GM12878 (cell line): ENCODE measurements around the gene SLC9C1. TPM values are rescaled to one million over a fixed set of nuclear protein-coding genes. Genes with fewer than 3 reads are reported as not detected.

Experiments
- ATAC-seq: fragments of 200-7000 bp; cut with Tn5 transposase; 3 replicates; pipeline ENCODE4 v1.9.1; 2020; ENCODE audit warnings: mild to moderate bottlenecking, moderate library complexity
- BruUV-seq: library from RNA; stranded (reverse); fragments of 400-500 nt; replicated peaks from 2 replicates; lab custom pipeline; 2021; lab: Mats Ljungman, UMichigan
- CTCF ChIA-PET: fragments of 300-600 bp; sonication (Branson Sonifier 250); formaldehyde crosslinking; extraction: SDS; loops from one replicate; lab custom pipeline; 2021; ENCODE audit warnings: inconsistent platforms; lab: Yijun Ruan, JAX
- POLR2A ChIA-PET: fragments of 350-600 bp; formaldehyde crosslinking; extraction: SDS; loops from one replicate; lab custom pipeline; 2021; ENCODE audit warnings: inconsistent platforms; lab: Charles Lee
- RAD21 ChIA-PET: fragments of 300-600 bp; sonication (Branson Sonifier 250); formaldehyde crosslinking; loops from one replicate; lab custom pipeline; 2023; ENCODE audit warnings: antibody characterized with exemption; ENCODE audit not compliant: unreplicated experiment; lab: Charles Lee
- SMC1A ChIA-PET: fragments of 300-600 bp; sonication (Branson Sonifier 250); formaldehyde crosslinking; loops from one replicate; lab custom pipeline; 2023; ENCODE audit not compliant: unreplicated experiment, uncharacterized antibody; lab: Charles Lee
- DNase-seq: peaks from one replicate; pipeline ENCODE4 v3.0.0-alpha.2; 2011; ENCODE audit warnings: low read depth, low spot score
- FAIRE-seq: peaks from 3 replicates; lab custom pipeline; 2011; peaks lifted over from hg19 to GRCh38; lab: Jason Lieb, UNC
- H2AFZ ChIP-seq: 2 replicates; pipeline ENCODE4 v1.6.0; 2011; ENCODE audit warnings: low read depth, low read length, control low read depth; ENCODE audit not compliant: control insufficient read depth
- H3K27ac ChIP-seq: 2 replicates; pipeline ENCODE4 v1.5.1; 2011; ENCODE audit warnings: control low read depth; ENCODE audit not compliant: control insufficient read depth, insufficient read depth
- H3K27me3 ChIP-seq, 2 experiments: replicated peaks in 1 of 2; 2 replicates each; pipeline versions ENCODE4 v1.6.0 to v1.6.1; 2011; ENCODE audit warnings: low read length in 1 of 2; ENCODE audit not compliant: control insufficient read depth in 2 of 2, insufficient read depth in 2 of 2
- H3K36me3 ChIP-seq, 2 experiments: 2 replicates each; pipeline ENCODE4 v1.5.1; 2011; ENCODE audit warnings: low read length in 1 of 2; ENCODE audit not compliant: control insufficient read depth in 2 of 2, insufficient read depth in 2 of 2
- H3K4me1 ChIP-seq: 2 replicates; pipeline ENCODE4 v1.6.1; 2011; ENCODE audit warnings: mild to moderate bottlenecking, low read length, moderate library complexity, mixed read lengths; ENCODE audit not compliant: control insufficient read depth, insufficient read depth
- H3K4me2 ChIP-seq: 2 replicates; pipeline ENCODE4 v1.6.0; 2011; ENCODE audit warnings: control low read depth; ENCODE audit not compliant: control insufficient read depth, insufficient read depth
- H3K4me3 ChIP-seq: fragments of 200-600 bp; sonication (generic); 2 replicates; pipeline ENCODE4 v1.5.1; 2016
- H3K79me2 ChIP-seq: 2 replicates; pipeline ENCODE4 v1.6.0; 2011; ENCODE audit warnings: low read length; ENCODE audit not compliant: control insufficient read depth, insufficient read depth
- H3K9ac ChIP-seq: 2 replicates; pipeline ENCODE4 v1.8.0; 2011; ENCODE audit warnings: low read length, control low read depth, mixed read lengths; ENCODE audit not compliant: control insufficient read depth, insufficient read depth
- H3K9me3 ChIP-seq: replicated peaks from 3 replicates; pipeline ENCODE4 v1.5.1; 2011; ENCODE audit warnings: mild to moderate bottlenecking, low read length; ENCODE audit not compliant: control insufficient read depth, insufficient read depth
- H4K20me1 ChIP-seq: 2 replicates; pipeline ENCODE4 v1.6.0; 2011; ENCODE audit not compliant: control insufficient read depth, insufficient read depth
- CTCF ChIP-seq, 3 experiments: IDR thresholded peaks in 2 of 3; conservative IDR thresholded peaks in 1 of 3; 2 replicates each; pipeline ENCODE4 v1.5.1; 2011; ENCODE audit warnings: low read depth in 3 of 3, low read length in 3 of 3, mild to moderate bottlenecking in 3 of 3, control low read depth in 2 of 3, moderate library complexity in 2 of 3, inconsistent platforms in 1 of 3, mixed read lengths in 1 of 3; ENCODE audit not compliant: control insufficient read depth in 2 of 3, insufficient read depth in 1 of 3; ENCODE audit errors: extremely low read depth in 1 of 3
- MLLT1 ChIP-seq: fragments of 450-650 bp; IDR thresholded peaks from 2 replicates; pipeline ENCODE4 v1.6.1; 2016; ENCODE audit warnings: mild to moderate bottlenecking
- WGBS: methylation state at CpG from one replicate; pipeline ENCODE4 v1.1.6; 2016; ENCODE audit warnings: low lambda C conversion rate; ENCODE audit not compliant: insufficient replicate concordance, insufficient coverage; ENCODE audit errors: missing lambda C conversion rate; 5-methylcytosine and 5-hydroxymethylcytosine counted together
- in situ Hi-C: fragments of 300-500 bp; cut with MboI; formaldehyde crosslinking; loops from 9 replicates; pipeline ENCODE4 v1.14.3; 2018; ENCODE audit warnings: mixed read lengths
- intact Hi-C: fragments of 100-400 bp; cut with micrococcal nuclease; formaldehyde crosslinking; loops from one replicate; pipeline ENCODE4 v1.14.2; 2022; ENCODE audit not compliant: unreplicated experiment
- polyA plus RNA-seq, 11 experiments: library from polyadenylated mRNA; depleted of rRNA in 4 of 11; unstranded in 6 of 11; stranded (reverse) in 5 of 11; fragments of >200 nt; fragmentation: Nextera tagmentation in 4 of 11; fragmentation: Illumina TruSeq in 1 of 11; extraction: Ambion mirVana in 4 of 11; extraction: Trizol in 1 of 11; gene quantifications; 1 replicate in 1 of 11; 2 replicates in 10 of 11; pipeline versions ENCODE4 v1.2.1 to v1.2.3, GENCODE V29; 2011 to 2016; ENCODE audit warnings: inconsistent platforms in 2 of 11, missing spikeins in 2 of 11, low read depth in 1 of 11
- total RNA-seq, 4 experiments: library from RNA; depleted of rRNA in 3 of 4; stranded (reverse); fragments of >200 nt in 3 of 4; fragmentation: Illumina TruSeq in 1 of 4; extraction: Trizol in 1 of 4; gene quantifications; 2 replicates each; pipeline versions ENCODE4 v1.2.1 to v1.2.3, GENCODE V29; 2013 to 2021

Gene SLC9C1
- total and polyA plus RNA-seq, 10 of the 15 experiments (the other 5 are each of a cell fraction or from before 2014, with no cell fraction given): not detected

GRCh38 chr3:112304611-112305010 lies 10.6 kb upstream of the SLC9C1 start:
- peak overlapping the region; percentile 67 for H2AFZ ChIP-seq
- TF ChIP-seq MLLT1: no peak
- TF ChIP-seq CTCF (IDR thresholded peaks at IDR 0.05 in 2 of 3, conservative IDR thresholded peaks at IDR 0.05 in 1 of 3; ENCODE audit: control insufficient read depth in 2 of 3, extremely low read depth in 1 of 3, insufficient read depth in 1 of 3, low read depth in 3 of 3, low read length in 3 of 3): peak in 2 of 3 experiments; percentile 19 to 30; a peak in 1 of 6 replicates
- SMC1A ChIA-PET: interaction anchor here (1.1 to 2.5 kb wide), 15 partner anchors 9 to 247 kb away, joined by 3 to 11 read pairs (median 5); partner anchors contain the start of gene SLC9C1
- 81% methylated on average over 2 of the region's 2 CpGs for WGBS
- H3K9ac ChIP-seq: no peak overlapping the region
- CTCF ChIA-PET: interaction anchor here (0.6 to 3.6 kb wide), 13 partner anchors 10 to 228 kb away, joined by 3 to 39 read pairs (median 4); partner anchors contain the start of genes CD200 and SLC9C1
- intact Hi-C loops: no loop called here
- H3K27ac ChIP-seq: no peak overlapping the region
- peaks cover 9% of the 10 kb centered on the region for H3K4me1 ChIP-seq
- no TSS peak for BruUV-seq
- H3K4me3 ChIP-seq: no peak overlapping the region
- no peaks in the 10 kb centered on the region for H3K79me2 ChIP-seq
- POLR2A ChIA-PET: interaction anchor here (0.5 kb wide), 1 partner anchor 48 kb away, joined by 4 read pairs; no protein-coding TSS in a partner anchor
- H3K27me3 ChIP-seq: no peaks in the 10 kb centered on the region
- no peak for DNase-seq
- no peaks in the 10 kb centered on the region for H3K36me3 ChIP-seq
- no peaks in the 10 kb centered on the region for H4K20me1 ChIP-seq
- peaks cover 1% of the 10 kb centered on the region; the same call in 1 of the 3 replicates for H3K9me3 ChIP-seq
- in situ Hi-C loops: no loop called here
- no peak overlapping the region for H3K4me2 ChIP-seq
- ATAC-seq: peak; percentile 60
- no peak for FAIRE-seq
- RAD21 ChIA-PET: interaction anchor here (1.1 to 1.6 kb wide), 2 partner anchors 28 to 132 kb away, joined by 3 to 5 read pairs; partner anchors contain the start of gene CD200
